A673 (cell line): Measurements from ENCODE around the gene PPIL6. TPM values are rescaled to one million over a fixed set of nuclear protein-coding genes. Genes with fewer than 3 reads are reported as not detected.

ENCODE experiments used
- BruUV-seq: library from RNA; stranded (reverse); fragments of 400-500 nt; replicated peaks from 2 replicates; lab custom pipeline; 2021; lab: Mats Ljungman, UMichigan
- CTCF ChIA-PET: fragments of 300-600 bp; sonication (Branson Sonifier 250); formaldehyde crosslinking; loops from one replicate; lab custom pipeline; 2022; ENCODE audit warnings: antibody characterized with exemption; lab: Charles Lee
- POLR2A ChIA-PET: fragments of 300-600 bp; sonication (Branson Sonifier 250); formaldehyde crosslinking; loops from one replicate; lab custom pipeline; 2022; ENCODE audit warnings: antibody characterized with exemption; ENCODE audit not compliant: low non-redundant PET; lab: Charles Lee
- DNase-seq: peaks from one replicate; pipeline ENCODE4 v3.0.0-alpha.2; 2015; ENCODE audit warnings: low spot score
- H3K27ac ChIP-seq: fragments of 200-600 bp; sonication (generic); 2 replicates; pipeline ENCODE4 v1.5.1; 2016; ENCODE audit warnings: mixed run types, low read depth, mild to moderate bottlenecking, mixed read lengths, antibody characterized with exemption, low read length; ENCODE audit not compliant: poor library complexity, severe bottlenecking
- H3K27me3 ChIP-seq: fragments of 200-600 bp; sonication (generic); replicated peaks from 2 replicates; pipeline ENCODE4 v1.6.1; 2017; ENCODE audit warnings: mixed run types, low read depth, mild to moderate bottlenecking, mixed read lengths, antibody characterized with exemption, low read length; ENCODE audit not compliant: insufficient read depth, poor library complexity
- H3K36me3 ChIP-seq: fragments of 200-600 bp; sonication (generic); 2 replicates; pipeline ENCODE4 v1.6.1; 2016; ENCODE audit warnings: mixed run types, mild to moderate bottlenecking, mixed read lengths, antibody characterized with exemption, low read length; ENCODE audit not compliant: insufficient read depth, poor library complexity, severe bottlenecking
- H3K4me1 ChIP-seq: fragments of 200-600 bp; sonication (generic); 2 replicates; pipeline ENCODE4 v1.6.1; 2017; ENCODE audit warnings: mixed run types, mild to moderate bottlenecking, mixed read lengths, antibody characterized with exemption, low read length; ENCODE audit not compliant: insufficient read depth, poor library complexity, severe bottlenecking
- H3K4me3 ChIP-seq: fragments of 200-600 bp; sonication (generic); 2 replicates; pipeline ENCODE4 v1.5.1; 2016; ENCODE audit warnings: low read depth, mixed run types, mild to moderate bottlenecking, mixed read lengths, low read length; ENCODE audit not compliant: poor library complexity, severe bottlenecking
- H3K9me3 ChIP-seq: fragments of 200-600 bp; sonication (generic); 2 replicates; pipeline ENCODE4 v1.6.1; 2016; ENCODE audit warnings: mixed run types, low read depth, mild to moderate bottlenecking, mixed read lengths, antibody characterized with exemption, low read length; ENCODE audit not compliant: poor library complexity, severe bottlenecking
- EZH2 ChIP-seq: fragments of 200-600 bp; sonication (generic); IDR thresholded peaks from 2 replicates; pipeline ENCODE4 v1.6.1; 2017; ENCODE audit warnings: borderline replicate concordance, low read depth, mild to moderate bottlenecking, mixed read lengths, antibody characterized with exemption, low read length; ENCODE audit not compliant: poor library complexity, severe bottlenecking
- intact Hi-C: fragments of 100-400 bp; cut with micrococcal nuclease; formaldehyde crosslinking; loops from one replicate; pipeline ENCODE4 v1.10.0; 2022; ENCODE audit not compliant: unreplicated experiment
- total RNA-seq: library from RNA; stranded (reverse); gene quantifications from 2 replicates; pipeline ENCODE4 v1.2.3, GENCODE V29; 2021
- TF ChIP-seq, protein P1 (sequence below): fragments of 300-800, 200-600 bp; sonication (generic); conservative IDR thresholded peaks from 2 replicates; pipeline ENCODE4 v1.5.1; 2017; ENCODE audit warnings: low read depth, mild to moderate bottlenecking, antibody characterized with exemption, low read length, moderate library complexity, mixed read lengths

PPIL6 gene
- total RNA-seq, 1 experiment from 2014 or later, result 1.8 TPM

DNA sequence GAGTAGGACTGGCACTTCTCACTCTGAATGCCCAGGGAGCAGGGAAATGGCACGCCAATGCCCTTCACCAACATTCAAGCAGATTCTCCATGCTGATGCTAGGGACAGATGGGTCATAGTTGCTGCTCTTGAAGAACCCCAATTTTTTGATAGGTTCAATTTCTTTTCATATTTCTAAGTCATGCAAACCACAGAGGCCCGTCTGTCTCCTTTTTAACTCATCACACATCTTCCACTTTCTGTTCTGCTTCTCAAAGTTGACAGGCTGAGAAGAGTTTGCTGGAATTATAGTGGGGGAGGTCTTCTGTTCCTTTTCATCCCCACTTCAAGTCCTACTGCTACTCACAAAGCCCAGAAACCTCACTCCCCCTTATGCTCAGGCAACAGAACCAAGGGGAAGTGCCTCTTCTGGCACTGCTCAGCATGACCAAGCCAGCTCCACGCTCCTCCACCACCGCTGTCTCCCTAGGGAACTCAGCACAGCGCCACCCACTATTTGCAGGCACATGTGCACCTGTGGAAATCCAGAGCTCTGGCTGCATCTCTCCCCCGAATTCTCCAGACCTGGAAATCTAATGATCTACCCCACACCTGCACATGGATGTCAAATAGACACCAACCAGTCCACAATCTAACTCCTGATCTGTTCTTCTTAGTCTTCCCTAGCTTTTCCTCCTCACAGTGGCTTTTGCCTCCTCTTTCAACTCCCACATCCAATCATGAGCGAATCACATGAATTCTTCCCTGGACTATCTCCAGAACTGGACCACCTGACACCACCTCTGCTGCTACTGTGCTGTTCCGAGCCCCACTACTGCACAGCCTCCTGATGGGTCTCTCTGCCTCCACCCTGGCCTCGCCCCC, 31.9 kb upstream of the PPIL6 start:
- Histone ChIP-seq H3K36me3 (peaks cover 60% of the 10 kb centered on the region), H3K27me3 (no peaks in the 10 kb centered on the region), H3K4me3 (no peak overlapping the region), H3K9me3 (no peaks in the 10 kb centered on the region), H3K27ac (no peak overlapping the region), H3K4me1 (no peaks in the 10 kb centered on the region)
- no TSS peak for BruUV-seq
- intact Hi-C loops, result no loop called here
- ChIA-PET CTCF (no interaction called here), POLR2A (no interaction called here)
- no peak for DNase-seq
- TF ChIP-seq, protein P1, sequence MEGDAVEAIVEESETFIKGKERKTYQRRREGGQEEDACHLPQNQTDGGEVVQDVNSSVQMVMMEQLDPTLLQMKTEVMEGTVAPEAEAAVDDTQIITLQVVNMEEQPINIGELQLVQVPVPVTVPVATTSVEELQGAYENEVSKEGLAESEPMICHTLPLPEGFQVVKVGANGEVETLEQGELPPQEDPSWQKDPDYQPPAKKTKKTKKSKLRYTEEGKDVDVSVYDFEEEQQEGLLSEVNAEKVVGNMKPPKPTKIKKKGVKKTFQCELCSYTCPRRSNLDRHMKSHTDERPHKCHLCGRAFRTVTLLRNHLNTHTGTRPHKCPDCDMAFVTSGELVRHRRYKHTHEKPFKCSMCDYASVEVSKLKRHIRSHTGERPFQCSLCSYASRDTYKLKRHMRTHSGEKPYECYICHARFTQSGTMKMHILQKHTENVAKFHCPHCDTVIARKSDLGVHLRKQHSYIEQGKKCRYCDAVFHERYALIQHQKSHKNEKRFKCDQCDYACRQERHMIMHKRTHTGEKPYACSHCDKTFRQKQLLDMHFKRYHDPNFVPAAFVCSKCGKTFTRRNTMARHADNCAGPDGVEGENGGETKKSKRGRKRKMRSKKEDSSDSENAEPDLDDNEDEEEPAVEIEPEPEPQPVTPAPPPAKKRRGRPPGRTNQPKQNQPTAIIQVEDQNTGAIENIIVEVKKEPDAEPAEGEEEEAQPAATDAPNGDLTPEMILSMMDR, result no peak

DNA sequence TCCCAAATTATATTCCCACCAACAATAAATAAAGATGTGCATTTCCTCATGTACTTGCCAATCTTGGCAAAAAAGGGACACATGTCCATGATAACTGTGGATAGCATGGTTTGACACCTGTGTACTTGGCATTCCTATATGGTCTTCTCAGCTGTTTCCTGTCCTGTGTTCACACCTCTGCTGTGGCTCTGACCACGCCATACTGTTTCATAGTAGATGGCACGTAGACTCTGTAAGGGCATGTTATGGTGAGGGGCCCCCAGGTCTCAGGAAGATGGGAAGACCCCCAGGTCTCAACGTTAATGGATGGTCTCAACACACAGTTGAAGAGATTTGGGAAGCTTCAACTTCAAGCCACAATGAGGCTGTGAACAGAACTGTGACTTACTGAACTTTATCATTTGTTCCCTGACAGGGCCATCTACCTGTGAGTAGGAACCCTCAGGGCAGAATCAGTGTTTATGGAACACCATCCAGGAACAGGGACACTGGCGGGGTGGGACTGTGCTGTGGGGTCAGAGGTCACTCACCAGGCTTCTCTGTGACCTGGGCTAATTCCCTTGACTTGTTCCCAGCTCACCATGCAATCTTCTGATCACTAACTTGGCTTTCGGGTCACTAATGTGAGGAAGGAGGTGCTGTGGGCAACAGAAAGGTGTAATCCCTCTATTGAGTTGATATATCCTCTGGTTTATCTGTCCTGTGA, 30.8 kb upstream of the PPIL6 start:
- H3K4me1 ChIP-seq, result no peaks in the 10 kb centered on the region
- CTCF ChIA-PET, result no interaction called here
- no peaks in the 10 kb centered on the region for H3K9me3 ChIP-seq
- H3K4me3 ChIP-seq, result no peak overlapping the region
- DNase-seq, result no peak
- intact Hi-C loops, result no loop called here
- peaks cover 68% of the 10 kb centered on the region for H3K36me3 ChIP-seq
- BruUV-seq, result no TSS peak
- no peak for TF ChIP-seq EZH2
- TF ChIP-seq, protein P1, result no peak
- H3K27me3 ChIP-seq, result no peaks in the 10 kb centered on the region
- POLR2A ChIA-PET, result no interaction called here
- H3K27ac ChIP-seq, result no peak overlapping the region

DNA sequence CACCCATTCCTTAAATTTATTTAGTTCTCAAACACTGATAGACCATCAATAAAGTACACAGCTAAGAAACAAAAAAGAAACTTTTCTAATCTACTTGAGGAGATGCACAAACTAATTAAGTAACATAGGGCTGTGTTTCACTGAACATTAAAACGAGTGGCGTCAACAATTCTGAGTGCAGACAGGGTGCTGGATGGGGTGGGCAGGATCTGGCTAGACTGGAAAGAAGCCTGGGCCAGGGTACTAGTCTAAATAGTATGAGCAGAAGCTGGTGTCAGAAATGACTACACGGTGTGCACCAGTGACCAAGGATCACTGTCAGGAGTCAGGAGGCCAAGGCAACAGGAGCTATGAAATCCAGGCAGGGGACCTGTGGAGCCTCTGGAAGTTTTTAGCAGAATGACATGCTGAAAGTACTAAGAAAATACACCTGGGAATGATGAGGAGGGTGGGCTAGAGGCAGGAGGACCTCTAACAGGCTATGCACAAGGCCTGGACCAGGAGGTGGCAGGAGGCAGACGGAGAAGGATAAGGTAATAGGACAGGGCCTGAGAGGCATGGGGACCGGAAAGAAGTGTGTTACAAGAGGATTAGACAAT, 29.3 kb upstream of the PPIL6 start:
- Histone ChIP-seq H3K27ac (no peak overlapping the region), H3K27me3 (no peaks in the 10 kb centered on the region), H3K4me1 (no peaks in the 10 kb centered on the region), H3K4me3 (no peak overlapping the region), H3K9me3 (no peaks in the 10 kb centered on the region), H3K36me3 (peaks cover 71% of the 10 kb centered on the region)
- TF ChIP-seq, protein P1, result no peak
- no peak for TF ChIP-seq EZH2
- intact Hi-C loops, result no loop called here
- no TSS peak for BruUV-seq
- ChIA-PET POLR2A (no interaction called here), CTCF (no interaction called here)
- DNase-seq, result no peak
